Suprapubic skin (tissue), 4 donors: ENCODE measurements around the gene WNT9A. TPM values are rescaled to one million over a fixed set of nuclear protein-coding genes. Genes with fewer than 3 reads are reported as not detected.

Source experiments
- DNase-seq, 2 donors: peaks; one replicate each; pipeline ENCODE4 v3.0.0-alpha.2; 2019; ENCODE audit warnings: low spot score in 2 of 2
- H3K27ac ChIP-seq: fragments of 200-600 bp; sonication (generic); one replicate; pipeline ENCODE4 v1.5.1; 2019
- H3K27me3 ChIP-seq: fragments of 200-600 bp; sonication (generic); one replicate; pipeline ENCODE4 v1.5.1; 2019
- H3K36me3 ChIP-seq: fragments of 200-600 bp; sonication (generic); one replicate; pipeline ENCODE4 v1.5.1; 2019
- H3K4me1 ChIP-seq: fragments of 200-600 bp; sonication (generic); one replicate; pipeline ENCODE4 v1.5.1; 2019
- H3K4me3 ChIP-seq: fragments of 200-600 bp; sonication (generic); one replicate; pipeline ENCODE4 v1.5.1; 2019; ENCODE audit warnings: mild to moderate bottlenecking
- H3K9me3 ChIP-seq: fragments of 200-600 bp; sonication (generic); one replicate; pipeline ENCODE4 v1.5.1; 2019
- CTCF ChIP-seq, 2 donors: fragments of 200-600 bp in 1 of 2; fragments of 450-650 bp in 1 of 2; sonication (generic) in 1 of 2; IDR thresholded peaks; one replicate each; pipeline ENCODE4 v1.5.1; 2016 to 2019; ENCODE audit warnings: antibody characterized with exemption in 2 of 2, mild to moderate bottlenecking in 1 of 2, moderate library complexity in 1 of 2
- EP300 ChIP-seq: sonication (generic); formaldehyde crosslinking; IDR thresholded peaks from one replicate; pipeline ENCODE4 v1.6.1; 2017; ENCODE audit warnings: antibody characterized with exemption
- POLR2A ChIP-seq, 2 donors: fragments of 450-650 bp; IDR thresholded peaks; one replicate each; pipeline ENCODE4 v1.6.1; 2017; ENCODE audit warnings: antibody characterized with exemption in 2 of 2, mild to moderate bottlenecking in 2 of 2, moderate library complexity in 2 of 2
- POLR2AphosphoS5 ChIP-seq, 3 donors: sonication (generic); formaldehyde crosslinking; IDR thresholded peaks; one replicate each; pipeline ENCODE4 v1.6.1; 2017; ENCODE audit warnings: antibody characterized with exemption in 3 of 3
- WGBS: methylation state at CpG from one replicate; pipeline ENCODE4 v1.1.5; 2018; 5-methylcytosine and 5-hydroxymethylcytosine counted together
- total RNA-seq, 4 donors: library from RNA; depleted of rRNA; stranded (reverse); fragments of >200 nt; gene quantifications; one replicate each; pipeline ENCODE4 v1.1.0, GENCODE V29; 2016

WNT9A gene
- total RNA-seq, 4 donors from 2014 or later, result 0.85 to 2.6 (median 1.1) TPM

- no peaks in the 10 kb centered on the region for H3K9me3 ChIP-seq
- peaks cover 9% of the 10 kb centered on the region for H3K27me3 ChIP-seq
- DNase-seq, result peak; percentile 57 to 69
- TF ChIP-seq EP300 (no peak), POLR2A (IDR thresholded peaks at IDR 0.05) (no peak), POLR2AphosphoS5 (IDR thresholded peaks at IDR 0.05) (no peak), CTCF (IDR thresholded peaks at IDR 0.05) (no peak)
- H3K36me3 ChIP-seq, result no peaks in the 10 kb centered on the region
- no peak overlapping the region for H3K4me3 ChIP-seq
- H3K4me1 ChIP-seq, result peaks cover 48% of the 10 kb centered on the region
- 52% methylated on average over 4 of the region's 11 CpGs for WGBS
- no peak overlapping the region for H3K27ac ChIP-seq
These were observed 1.7 kb upstream of the WNT9A start for GRCh38 chr1:227949341-227949921.

GRCh38 chr1:227948493-227949260 lies 945 bp upstream of the WNT9A start:
- H3K27ac ChIP-seq, result no peak overlapping the region
- WGBS, result 32% methylated on average over 17 of the region's 25 CpGs
- no peaks in the 10 kb centered on the region for H3K9me3 ChIP-seq
- no peaks in the 10 kb centered on the region for H3K36me3 ChIP-seq
- peaks cover 46% of the 10 kb centered on the region for H3K4me1 ChIP-seq
- TF ChIP-seq POLR2A (IDR thresholded peaks at IDR 0.05) (no peak), EP300 (no peak), POLR2AphosphoS5 (IDR thresholded peaks at IDR 0.05) (no peak), CTCF (IDR thresholded peaks at IDR 0.05) (no peak)
- peaks cover 9% of the 10 kb centered on the region for H3K27me3 ChIP-seq
- DNase-seq, result peak; percentile 64 to 72
- H3K4me3 ChIP-seq, result peak overlapping the region; percentile 61

GRCh38 chr1:227947386-227947675 lies 401 bp downstream of the WNT9A start:
- no peaks in the 10 kb centered on the region for H3K36me3 ChIP-seq
- no peak for TF ChIP-seq EP300
- no peak for TF ChIP-seq POLR2AphosphoS5 (IDR thresholded peaks at IDR 0.05)
- TF ChIP-seq CTCF (IDR thresholded peaks at IDR 0.05), result no peak
- TF ChIP-seq POLR2A (IDR thresholded peaks at IDR 0.05), result no peak
- peaks cover 34% of the 10 kb centered on the region for H3K4me1 ChIP-seq
- peak in 1 of 2 donors; percentile 75 for DNase-seq
- no peaks in the 10 kb centered on the region for H3K9me3 ChIP-seq
- WGBS, result 0% methylated on average over 24 of the region's 36 CpGs
- H3K27ac ChIP-seq, result peak overlapping the region; percentile 78
- peaks cover 9% of the 10 kb centered on the region for H3K27me3 ChIP-seq
- peak overlapping the region; percentile 61 for H3K4me3 ChIP-seq

GRCh38 chr1:227946624-227947385 lies 927 bp downstream of the WNT9A start:
- Histone ChIP-seq H3K4me3 (peak overlapping the region; percentile 61), H3K27me3 (peaks cover 9% of the 10 kb centered on the region), H3K27ac (peak overlapping the region; percentile 78), H3K4me1 (peaks cover 33% of the 10 kb centered on the region), H3K36me3 (no peaks in the 10 kb centered on the region), H3K9me3 (no peaks in the 10 kb centered on the region)
- no peak for TF ChIP-seq POLR2AphosphoS5 (IDR thresholded peaks at IDR 0.05)
- peak; percentile 43 to 73 for TF ChIP-seq CTCF (IDR thresholded peaks at IDR 0.05)
- WGBS, result under 1% methylated on average over 39 of the region's 61 CpGs
- DNase-seq, result peak; percentile 75 to 81
